Measurements from ENCODE around the gene CACNA1E.

CACNA1E gene

DNA sequence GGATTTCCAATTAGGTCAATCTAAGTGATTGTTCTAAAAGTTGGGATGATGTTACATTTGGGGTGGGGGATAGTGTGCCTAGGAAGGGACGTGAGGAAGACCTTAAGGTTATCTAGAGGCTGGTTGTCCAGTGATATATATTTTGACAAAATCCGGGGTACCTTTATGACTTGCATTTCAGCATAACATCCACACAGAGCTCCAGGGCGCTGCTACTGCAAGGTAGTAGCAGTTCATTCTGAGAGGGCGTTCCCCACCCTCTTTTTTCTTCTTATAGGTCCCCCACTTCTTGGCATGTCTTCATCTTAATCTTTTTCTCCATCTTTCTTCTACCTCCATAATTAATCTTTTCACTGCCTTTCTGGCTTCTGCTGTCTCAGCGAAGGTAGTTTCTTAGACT, 161.9 kb downstream of the CACNA1E start:
- DNase-seq = no peak

DNA sequence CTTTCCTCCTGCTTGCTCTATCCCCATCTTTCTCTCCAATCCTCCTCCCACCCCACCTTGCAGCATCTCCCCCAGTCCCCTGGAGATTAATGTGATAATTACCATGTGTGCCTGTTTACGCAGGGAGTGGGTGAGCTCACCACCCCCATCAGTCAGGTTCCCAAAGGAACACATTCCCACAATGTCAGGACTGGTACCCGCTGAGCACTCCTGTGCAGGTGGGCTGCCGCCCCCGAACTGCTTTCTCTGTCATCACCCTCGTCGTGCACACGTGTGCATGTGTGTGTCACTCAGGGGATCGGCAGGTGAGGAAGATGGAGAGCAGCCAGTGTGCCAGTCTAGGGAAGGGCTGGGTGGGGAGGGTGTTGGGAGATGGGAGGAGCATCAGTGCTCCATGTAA, 163.4 kb downstream of the CACNA1E start:
- DNase-seq = no peak

DNA sequence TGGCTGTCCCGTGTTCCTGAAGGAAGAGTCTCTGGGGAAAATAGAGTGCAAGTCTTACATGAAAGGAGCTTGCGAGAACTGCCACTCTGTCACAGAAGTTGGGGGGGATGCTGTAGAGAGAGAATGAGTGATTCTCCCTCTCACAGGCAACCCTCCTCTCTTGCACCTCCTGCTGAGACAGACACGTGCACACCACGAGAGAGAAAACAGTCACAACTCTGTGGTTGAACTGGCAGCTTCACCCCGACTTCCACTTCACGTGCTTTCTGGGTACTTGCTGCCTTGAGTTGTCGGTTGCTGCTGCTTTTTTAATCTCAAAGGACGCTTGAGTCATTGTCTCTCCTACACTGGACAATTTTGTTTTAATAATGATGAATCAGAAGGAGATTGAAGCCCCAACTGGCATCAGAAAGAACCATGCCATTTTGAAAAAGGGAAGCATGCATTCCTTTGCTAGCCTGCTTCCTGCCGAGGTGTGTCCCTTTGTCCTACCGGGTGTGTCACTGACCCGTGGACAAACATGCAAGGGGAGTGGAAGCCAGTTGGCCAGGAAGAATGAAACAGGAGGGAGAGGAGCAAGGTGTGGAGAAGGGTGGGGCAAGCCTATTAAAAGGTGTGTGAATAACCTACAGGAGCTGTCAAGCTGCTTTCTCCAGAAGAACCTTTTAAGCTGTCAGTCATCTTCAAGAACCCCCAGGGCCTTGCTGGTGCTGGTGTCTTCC, 164.2 kb downstream of the CACNA1E start:
- DNase-seq = no peak

DNA sequence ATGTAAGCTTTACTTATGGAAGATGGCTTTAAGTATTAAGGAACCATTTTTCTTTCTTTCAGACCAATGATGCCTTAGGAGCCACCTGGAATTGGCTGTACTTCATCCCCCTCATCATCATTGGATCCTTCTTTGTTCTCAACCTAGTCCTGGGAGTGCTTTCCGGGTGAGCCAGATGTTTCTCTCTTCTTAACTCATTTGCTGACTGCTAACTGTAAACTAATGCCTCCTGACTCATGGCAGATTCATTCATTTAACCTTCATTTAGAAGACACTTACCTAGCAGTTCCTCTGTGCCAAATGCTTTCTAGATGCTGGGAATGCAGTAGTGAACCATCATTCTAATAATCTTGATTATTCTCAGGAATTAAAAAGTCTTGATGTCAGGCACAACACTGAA, 168.0 kb downstream of the CACNA1E start:
- no peak for DNase-seq

- DNase-seq = no peak
Observed at GRCh38 chr1:181655756-181656155, 172.4 kb downstream of the CACNA1E start.

DNA sequence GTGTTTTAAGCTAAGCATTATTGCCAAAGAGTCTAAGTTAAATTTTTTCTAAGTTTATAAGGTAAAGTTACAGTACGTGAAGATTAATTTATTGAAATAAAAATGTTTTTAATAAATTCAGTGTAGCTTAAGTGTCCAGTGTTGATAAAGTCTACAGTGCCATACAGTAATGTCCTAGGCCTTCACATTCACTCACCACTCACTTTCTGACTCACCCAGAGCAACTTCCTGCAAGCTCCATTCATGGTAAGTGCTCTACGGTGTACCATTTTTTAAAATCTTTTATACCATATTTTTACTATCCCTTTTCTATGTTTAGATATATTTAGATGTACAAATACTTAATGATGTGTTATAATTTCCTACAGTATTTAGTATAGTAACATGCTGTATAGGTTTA, 173.2 kb downstream of the CACNA1E start:
- no peak for DNase-seq

GRCh38 chr1:181658581-181658980, 175.3 kb downstream of the CACNA1E start:
- DNase-seq = no peak

DNA sequence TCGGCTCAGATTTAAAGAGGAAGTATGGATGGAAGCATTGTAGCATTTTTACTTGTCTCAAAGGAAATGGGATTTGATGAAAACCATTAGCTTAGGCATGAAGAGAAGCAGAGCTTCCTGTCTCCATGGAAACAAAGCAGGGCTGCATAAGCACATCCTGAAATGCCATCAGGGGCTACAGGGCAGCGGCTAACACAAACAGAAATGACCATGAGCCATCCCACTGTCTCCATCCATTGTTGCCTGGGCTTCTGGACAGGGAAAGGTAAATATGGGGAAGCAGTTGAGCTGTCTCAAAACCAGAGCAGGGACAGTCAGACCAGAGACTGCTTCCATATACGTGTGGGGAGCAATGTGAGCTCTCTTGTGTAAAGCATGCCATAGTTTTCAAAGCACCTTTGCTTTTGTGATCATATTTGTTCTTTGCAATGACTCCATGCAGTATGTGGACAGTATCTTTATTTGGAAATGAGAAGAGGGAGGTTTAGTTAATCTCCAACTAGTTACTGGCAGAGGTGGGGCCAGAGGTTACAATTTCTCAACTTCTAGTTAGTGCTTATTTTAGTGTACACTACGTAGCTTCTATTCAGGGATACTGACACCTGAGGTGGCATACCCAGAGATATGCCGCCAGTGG, 176.1 kb downstream of the CACNA1E start:
- no peak for DNase-seq

- no peak for DNase-seq
Observed at GRCh38 chr1:181660621-181661020, 177.3 kb downstream of the CACNA1E start.

DNA sequence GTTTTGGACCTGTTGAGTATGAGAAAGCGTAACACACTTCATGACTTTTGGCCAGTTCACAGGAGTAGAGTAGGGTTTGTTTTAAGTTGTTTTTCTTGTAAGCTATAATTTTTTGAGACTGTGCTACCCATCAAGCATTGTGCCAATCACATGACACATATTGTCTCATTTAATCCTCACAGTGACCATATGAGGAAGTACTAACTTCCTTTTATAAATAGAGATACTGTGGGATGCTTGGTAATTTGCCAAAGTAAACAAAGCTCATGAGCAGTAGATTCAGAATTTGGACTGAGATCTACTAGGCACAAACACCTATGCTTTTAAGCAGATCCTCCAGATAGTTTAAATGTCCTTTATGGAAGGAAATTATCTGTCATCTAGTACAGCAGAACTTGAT, 178.3 kb downstream of the CACNA1E start:
- no peak for DNase-seq

GRCh38 chr1:181662606-181663005, 179.3 kb downstream of the CACNA1E start:
- DNase-seq = no peak

GRCh38 chr1:181664543-181664942, 181.2 kb downstream of the CACNA1E start:
- DNase-seq = no peak

DNA sequence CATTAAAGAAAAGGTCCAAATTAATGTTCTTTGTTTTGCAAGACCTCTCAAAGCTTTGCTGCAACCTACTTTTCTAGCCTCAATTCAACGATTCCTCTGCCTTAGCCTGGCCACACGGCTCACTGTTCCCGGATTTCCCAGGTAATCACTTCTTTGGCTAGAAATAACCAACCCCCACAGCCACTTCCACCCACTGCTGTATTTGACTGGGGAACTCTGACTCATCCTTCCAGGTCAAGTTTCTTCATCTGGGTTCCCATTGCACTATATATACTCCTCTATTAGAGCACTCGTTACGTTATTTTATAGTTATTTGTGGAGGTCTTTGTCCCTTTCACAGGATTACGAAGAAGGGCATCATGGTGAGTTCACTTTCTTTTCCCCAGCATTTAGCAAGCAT, 185.9 kb downstream of the CACNA1E start:
- DNase-seq = no peak

DNA sequence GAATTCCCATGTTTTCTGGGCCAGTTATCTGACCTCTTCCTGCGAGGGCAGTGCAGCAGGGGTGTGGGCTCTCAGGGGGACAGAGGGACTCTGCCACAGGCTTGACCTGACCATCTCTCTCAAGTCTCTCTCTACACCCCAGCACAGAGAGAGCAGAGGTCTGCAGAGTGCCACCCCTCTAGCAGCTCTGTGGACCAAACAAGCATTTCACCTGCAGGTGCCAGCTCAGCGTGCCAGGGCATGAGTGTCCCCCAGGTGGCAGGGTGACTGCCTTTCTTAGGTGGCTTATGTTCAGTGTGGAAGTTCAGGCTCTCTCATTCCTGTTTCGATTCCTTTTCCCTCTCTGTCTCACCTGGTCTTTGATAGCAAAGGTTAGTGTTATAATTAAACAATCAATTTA, 191.3 kb downstream of the CACNA1E start:
- no peak for DNase-seq

- DNase-seq = no peak
Observed at GRCh38 chr1:181675091-181675917, 192.0 kb downstream of the CACNA1E start.

DNA sequence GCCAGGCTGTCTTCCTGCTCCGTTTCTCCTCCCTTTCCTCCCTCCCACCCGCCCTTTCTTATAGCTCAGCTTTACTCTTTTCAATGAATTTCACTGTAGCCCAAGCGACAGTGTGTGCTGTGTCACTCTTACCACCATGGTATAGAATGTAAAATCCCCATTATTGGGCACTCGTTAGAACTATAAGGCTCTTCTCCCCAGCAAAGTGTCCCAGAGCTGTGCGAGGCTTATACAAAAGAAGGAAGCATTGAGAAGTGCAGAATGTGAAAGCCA, 192.5 kb downstream of the CACNA1E start:
- DNase-seq = no peak

- no peak for DNase-seq
Observed at GRCh38 chr1:181676269-181676668, 193.0 kb downstream of the CACNA1E start.

GRCh38 chr1:181680332-181680731, 197.0 kb downstream of the CACNA1E start:
- DNase-seq = no peak

DNA sequence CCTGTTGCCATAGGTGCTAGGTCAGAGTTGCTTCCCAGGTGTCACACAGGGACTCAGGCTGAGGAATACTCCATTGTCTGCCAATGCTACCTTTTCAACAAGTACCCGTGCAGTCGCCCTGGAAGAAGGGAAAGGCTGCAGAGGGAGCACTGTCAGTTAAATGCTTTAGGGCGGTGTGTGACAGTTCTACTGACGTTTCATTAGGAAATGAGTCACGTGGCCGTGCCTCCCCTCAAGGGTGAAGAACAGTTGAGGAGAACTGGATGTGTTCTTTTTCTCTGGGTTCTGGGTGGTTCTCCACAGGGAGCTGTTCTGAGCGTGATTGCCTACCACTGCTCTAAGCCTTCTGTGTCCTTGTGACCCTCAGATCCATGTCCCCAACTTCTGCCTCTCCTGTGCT, 197.6 kb downstream of the CACNA1E start:
- DNase-seq = no peak

DNA sequence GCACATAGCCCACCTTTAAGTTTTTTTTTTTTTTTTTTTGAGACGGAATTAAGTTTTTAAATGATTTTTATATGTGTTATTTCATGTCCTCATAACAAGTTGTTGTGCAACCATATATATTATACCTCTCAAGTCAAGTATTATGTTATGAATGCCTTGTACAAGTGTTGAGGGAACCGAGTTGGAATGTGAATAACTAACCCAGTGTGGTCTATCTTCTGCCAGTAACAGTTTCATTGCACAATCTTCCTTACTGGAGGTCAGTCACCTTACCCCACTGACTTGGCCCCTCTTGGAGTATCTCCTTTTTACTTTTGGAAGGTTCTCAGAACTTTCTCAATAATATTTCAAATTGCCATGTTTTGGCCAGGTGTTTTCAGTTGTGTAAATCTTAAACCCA, 201.9 kb downstream of the CACNA1E start:
- DNase-seq = no peak

- DNase-seq = no peak
Observed at GRCh38 chr1:181701891-181702290, 218.6 kb downstream of the CACNA1E start.

DNA sequence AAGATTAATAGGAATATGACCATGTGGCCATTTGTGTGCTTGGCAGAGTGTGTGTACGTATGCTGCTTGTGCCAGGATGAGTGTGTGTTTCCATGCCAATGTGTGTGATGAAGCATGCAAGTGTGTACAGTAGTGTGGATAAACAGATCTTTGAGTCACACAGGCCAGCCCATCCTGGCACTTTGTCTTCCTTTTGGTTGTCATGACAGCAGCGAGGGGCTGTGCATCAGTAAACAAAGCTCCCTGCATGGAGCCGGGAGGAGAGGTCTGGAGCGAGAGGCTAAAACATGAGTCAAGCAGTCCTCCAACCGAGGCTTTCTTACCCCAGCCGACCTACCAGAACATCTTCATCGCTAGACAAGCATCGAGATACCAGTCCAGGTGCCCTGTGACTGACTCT, 221.2 kb downstream of the CACNA1E start:
- DNase-seq = no peak

DNA sequence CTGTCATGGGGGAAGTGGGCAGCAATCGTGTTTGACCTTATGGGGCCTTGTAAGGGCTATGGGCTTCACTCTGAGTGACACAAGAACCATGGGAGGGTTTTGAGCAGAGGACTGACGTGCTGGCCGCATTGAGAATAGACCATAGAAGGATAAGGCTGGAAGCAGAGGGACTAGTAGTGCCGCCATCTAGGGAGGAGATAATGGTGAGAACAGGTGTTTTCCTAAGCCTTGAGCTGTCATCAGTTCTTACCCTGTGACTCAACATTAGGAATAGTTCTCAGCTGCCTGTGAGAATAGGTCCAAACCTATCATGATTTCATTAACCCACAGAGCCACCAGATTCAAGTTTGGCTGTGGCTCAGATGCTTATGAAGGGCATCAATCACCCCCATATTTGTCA, 228.5 kb downstream of the CACNA1E start:
- DNase-seq = no peak

DNA sequence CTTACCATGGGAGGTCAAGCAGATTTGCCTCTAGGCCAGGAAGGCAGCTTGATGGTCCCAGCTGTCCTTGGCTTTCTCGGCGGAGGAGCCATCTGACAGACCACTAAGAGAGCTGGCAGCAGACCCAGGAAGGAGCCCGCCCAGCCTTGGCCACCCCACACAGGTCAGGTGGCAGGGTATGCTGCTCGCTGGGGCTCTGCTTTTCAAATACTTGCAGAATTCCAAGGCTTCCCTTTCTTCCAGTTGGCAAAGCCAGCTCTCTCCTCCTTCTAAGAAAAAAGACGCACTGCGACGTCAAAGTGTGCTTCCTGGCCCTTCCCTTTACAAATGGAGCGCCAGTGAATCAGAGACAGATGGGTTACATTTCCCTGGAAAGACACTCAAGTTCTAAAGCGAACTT, 229.4 kb downstream of the CACNA1E start:
- DNase-seq = no peak

Data from stimulated activated CD8-positive, alpha-beta memory T cell treated with anti-CD3 and anti-CD28 coated beads, Interleukin-4, amount 100 ng/mL, for 48 hours (primary cell).